GM18505 (cell line): ENCODE measurements around the gene GPC5.
"Not testable (repeated sequence)": the region's sequence is repeated elsewhere in the genome, so short reads cannot be mapped to it uniquely, and the experiment has no call there.

Source experiments
- ATAC-seq: cut with Tn5 transposase; IDR thresholded peaks from one replicate; pipeline ENCODE4 v1.9.1; 2021; ENCODE audit not compliant: unreplicated experiment
- POLR2A ChIP-seq: IDR thresholded peaks from 4 replicates; pipeline ENCODE4 v1.6.1; 2011; ENCODE audit warnings: borderline replicate concordance; ENCODE audit not compliant: insufficient read depth, insufficient read length; ENCODE audit errors: extremely low read depth

The GPC5 gene

DNA sequence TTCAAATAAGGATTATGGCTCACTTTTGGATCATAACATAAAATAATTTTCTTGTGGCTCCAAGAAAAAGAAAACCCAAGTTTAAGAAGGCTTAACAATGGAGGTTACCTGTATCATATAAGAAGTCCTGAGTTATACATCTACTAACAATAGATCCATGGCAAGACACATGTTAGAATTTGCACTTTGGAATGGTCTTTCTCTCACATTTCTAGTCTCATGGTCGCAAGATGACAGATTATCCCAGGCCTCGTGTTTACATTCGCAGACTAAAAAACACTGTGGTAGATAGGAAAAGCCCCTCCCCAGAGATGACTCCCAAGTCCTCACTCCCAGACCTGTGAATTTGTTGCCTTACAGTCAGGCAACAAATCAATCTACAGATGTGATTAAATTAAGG, 1082.0 kb downstream of the GPC5 start:
- no peak for ATAC-seq
- TF ChIP-seq POLR2A = no peak

DNA sequence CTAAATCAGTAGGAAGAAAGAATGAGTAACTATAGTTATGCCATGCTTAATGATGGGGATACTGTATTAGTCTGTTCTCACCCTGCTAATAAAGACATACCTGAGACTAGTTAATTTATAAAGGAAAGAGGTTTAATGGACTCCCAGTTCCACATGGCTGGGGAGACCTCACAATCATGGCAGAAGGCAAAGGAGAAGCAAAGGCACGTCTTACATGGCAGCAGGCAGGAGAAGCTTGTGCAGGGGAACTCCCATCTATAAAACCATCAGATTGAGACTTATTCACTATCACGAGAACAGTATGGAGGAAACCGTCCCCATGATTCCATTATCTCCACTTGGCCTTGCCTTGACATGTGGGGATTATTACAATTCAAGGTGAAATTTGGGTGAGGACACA, 1084.4 kb downstream of the GPC5 start:
- ATAC-seq = not testable (repeated sequence)

DNA sequence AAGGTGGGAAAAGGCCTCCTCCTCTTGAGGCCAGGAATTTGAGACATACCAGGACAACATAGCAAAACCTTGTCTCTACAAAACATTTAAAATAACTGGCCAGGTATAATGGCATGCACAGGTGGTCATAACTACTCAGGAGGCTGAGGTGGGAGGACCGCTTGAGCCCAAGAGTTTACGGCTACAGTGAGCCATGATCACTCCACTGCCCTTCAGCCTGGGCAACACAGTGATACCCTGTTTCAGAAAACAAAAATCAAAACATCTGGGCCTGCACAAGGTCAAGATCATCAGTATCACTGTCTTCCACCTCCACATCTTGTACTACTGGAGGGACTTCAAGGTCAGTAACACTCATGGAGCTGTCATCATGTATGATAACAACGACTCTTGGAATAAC, 1085.5 kb downstream of the GPC5 start:
- no peak for ATAC-seq
- TF ChIP-seq POLR2A = no peak

DNA sequence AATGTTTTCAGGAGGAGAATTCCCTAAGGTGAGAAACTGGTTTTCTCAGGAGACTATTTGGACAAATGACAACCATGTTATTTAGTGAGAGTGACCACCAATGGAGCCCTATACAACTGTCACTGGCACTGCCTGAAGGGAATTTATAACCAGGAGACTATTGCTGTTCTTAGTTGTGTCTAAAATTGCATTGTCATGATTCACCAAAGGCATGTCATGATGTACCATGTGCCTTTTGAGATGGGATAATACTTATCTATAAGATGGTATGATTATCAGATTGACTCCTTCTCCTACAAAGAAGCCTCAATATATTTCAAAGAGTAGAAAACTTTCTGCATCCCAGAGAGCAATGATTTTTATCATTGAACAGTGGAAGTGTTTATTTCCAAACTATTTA, 1088.8 kb downstream of the GPC5 start:
- TF ChIP-seq POLR2A = no peak
- ATAC-seq = no peak

- no peak for ATAC-seq
- no peak for TF ChIP-seq POLR2A
Observed at GRCh38 chr13:92488249-92488852, 1089.9 kb downstream of the GPC5 start.

- TF ChIP-seq POLR2A = no peak
- ATAC-seq = no peak
Observed at GRCh38 chr13:92491839-92492238, 1093.4 kb downstream of the GPC5 start.

DNA sequence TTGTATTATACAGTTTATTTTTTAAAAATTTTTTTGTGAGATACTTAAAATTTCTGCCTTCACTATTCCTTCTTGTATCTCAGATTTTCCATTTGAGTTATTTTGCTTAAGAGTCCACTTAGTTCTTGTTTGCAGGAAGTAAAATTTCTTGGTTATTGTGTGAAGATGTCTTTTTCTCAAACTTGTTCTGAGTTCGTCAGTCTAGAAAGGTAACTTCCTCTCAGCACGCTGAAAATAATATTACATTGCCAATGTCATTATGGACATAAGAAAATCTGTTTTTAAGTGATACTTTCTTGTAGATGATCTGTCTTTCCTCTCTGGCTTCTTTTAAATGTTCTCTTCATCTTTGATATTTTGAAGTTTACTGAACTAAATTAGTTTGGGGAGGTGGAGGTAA, 1096.5 kb downstream of the GPC5 start:
- no peak for ATAC-seq
- TF ChIP-seq POLR2A = no peak

DNA sequence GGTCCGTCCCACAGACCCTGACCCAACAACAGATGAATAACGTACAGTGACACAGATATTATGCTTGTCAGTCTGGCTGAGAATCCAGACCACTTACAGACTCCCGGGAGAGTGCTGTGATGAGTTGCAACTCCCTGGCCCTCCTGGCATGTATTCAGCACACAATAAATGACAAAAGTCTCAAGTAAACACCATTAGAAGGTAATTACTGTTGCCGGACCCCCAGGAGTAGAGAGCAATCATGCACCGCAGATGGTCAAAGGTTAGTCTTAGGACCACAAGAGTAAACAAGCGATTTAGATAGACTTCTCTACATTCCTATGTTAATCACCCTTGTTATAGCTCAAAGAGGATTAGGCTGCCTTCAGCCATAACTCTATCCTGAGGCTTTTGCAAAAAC, 1101.8 kb downstream of the GPC5 start:
- ATAC-seq = no peak

GRCh38 chr13:92510416-92510815, 1112.0 kb downstream of the GPC5 start:
- ATAC-seq = no peak
- TF ChIP-seq POLR2A = no peak

More for the DNA sequence above, 1101.8 kb downstream of the GPC5 start:
- no peak for TF ChIP-seq POLR2A

GRCh38 chr13:92512852-92513251, 1114.4 kb downstream of the GPC5 start:
- ATAC-seq = no peak
- TF ChIP-seq POLR2A = no peak

DNA sequence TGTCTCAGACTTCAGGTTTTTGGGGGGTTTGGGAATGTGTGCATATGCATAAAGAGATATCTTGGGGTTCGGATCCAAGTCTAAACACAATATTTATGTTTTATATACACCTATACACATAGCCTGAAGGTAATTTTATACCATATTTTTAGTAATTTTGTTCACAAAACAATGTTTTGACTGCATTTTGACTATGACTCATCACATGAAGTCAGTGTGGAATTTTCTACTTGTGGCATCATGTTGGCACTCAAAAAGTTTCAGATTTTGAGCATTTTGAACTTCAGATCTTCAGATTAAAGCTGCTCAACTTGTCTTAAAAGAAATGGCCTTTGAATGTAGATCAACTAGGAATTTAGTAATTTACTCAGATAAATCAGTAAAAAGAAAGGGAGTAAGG, 1115.3 kb downstream of the GPC5 start:
- ATAC-seq = no peak
- no peak for TF ChIP-seq POLR2A

DNA sequence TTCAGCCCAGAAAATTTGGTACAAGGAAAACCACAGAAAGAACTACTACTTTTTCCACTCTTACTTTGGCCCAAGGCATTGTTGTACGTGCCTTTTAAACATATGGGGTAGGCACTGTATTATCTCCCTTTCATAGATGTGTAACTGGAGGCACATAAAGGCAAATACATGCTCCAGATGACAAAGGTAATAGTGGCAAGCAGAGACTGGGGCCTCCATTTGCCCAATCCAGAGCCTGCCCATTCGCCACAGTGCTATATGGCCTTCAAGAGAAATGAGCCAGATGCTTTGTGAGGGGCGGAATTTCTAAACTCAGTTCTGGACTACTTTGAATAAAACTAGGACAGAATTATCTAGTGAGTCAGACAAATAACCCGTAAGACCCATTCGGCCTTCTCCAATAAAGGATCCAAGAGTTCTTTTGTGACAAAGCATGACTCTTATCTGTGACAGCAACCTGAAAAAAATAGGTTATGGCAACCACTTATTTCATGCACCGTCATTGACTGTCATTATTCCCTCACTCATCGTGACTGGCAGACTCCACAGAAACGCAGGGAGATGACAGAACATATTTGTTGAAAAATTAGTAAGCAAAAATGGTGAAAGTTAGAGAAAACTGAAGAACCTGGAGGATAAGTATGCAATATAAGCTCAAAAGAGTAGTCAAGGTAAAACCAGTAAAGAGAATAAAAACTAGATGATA, 1116.2 kb downstream of the GPC5 start:
- ATAC-seq = no peak
- no peak for TF ChIP-seq POLR2A

DNA sequence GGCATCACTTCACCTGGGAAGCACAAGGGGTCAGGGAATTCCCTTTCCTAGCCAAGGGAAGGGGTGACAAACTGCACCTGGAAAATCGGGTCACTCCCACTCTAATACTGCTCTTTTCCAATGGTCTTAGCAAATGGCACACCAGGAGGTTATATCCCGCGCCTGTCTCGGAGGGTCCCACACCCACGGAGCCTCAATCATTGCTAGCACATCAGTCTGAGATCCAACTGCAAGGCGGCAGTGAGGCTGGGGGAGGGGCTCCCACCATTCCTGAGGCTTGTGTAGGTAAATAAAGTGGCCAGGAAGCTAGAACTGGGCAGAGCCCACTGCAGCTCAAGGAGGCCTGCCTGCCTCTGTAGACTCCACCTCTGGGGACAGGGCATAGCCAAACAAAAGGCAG, 1118.5 kb downstream of the GPC5 start:
- not testable (repeated sequence) for ATAC-seq

- ATAC-seq = not testable (repeated sequence)
Observed at GRCh38 chr13:92518622-92519021, 1120.2 kb downstream of the GPC5 start.

- ATAC-seq = no peak
- no peak for TF ChIP-seq POLR2A
Observed at GRCh38 chr13:92530364-92530763, 1131.9 kb downstream of the GPC5 start.

DNA sequence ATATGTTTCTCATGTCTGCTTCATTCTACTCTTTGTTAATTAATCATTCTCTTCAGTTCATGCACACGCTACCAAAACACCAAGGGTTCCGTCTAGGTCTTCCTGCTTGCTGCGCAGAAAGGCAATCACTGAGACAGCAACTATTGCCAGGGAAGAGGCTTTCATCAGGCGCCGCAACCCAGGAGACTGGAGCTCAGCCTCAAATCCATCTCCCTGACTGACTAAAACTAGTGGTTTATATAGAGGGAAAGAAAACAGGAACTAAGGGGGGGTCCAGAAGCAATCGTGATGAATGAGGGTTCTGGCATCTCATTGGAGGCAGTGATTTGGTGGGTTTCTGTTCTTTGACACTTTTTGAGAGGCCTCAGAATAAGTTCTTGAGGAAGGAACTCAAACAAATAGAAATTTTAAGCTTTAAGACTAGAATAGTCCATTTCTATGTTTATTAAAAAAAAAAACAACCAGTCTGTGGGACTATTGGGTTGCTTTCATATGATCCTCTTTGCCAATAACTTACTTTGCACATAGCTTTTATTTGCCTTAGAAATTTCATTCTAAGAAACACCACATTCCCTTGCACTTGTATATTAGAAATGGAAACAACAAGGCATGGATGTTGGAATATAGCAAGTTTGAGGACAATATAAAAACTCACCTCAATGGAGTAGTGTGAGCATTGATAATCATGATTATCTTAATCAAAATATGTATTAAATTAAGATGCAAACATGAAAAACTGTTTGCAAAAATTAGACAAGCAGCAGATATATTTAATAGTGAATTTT, 1137.0 kb downstream of the GPC5 start:
- no peak for TF ChIP-seq POLR2A
- ATAC-seq = no peak
